Activated CD8-positive, alpha-beta memory T cell treated with anti-CD3 and anti-CD28 coated beads, Interleukin-2, amount 50 U/mL, for 24 hours (primary cell): Measurements from ENCODE around the gene SFXN3.

ENCODE experiments used
- DNase-seq: peaks from one replicate; pipeline ENCODE4 v3.0.0-alpha.2; 2020; ENCODE audit errors: extremely low read depth

SFXN3 gene

DNA sequence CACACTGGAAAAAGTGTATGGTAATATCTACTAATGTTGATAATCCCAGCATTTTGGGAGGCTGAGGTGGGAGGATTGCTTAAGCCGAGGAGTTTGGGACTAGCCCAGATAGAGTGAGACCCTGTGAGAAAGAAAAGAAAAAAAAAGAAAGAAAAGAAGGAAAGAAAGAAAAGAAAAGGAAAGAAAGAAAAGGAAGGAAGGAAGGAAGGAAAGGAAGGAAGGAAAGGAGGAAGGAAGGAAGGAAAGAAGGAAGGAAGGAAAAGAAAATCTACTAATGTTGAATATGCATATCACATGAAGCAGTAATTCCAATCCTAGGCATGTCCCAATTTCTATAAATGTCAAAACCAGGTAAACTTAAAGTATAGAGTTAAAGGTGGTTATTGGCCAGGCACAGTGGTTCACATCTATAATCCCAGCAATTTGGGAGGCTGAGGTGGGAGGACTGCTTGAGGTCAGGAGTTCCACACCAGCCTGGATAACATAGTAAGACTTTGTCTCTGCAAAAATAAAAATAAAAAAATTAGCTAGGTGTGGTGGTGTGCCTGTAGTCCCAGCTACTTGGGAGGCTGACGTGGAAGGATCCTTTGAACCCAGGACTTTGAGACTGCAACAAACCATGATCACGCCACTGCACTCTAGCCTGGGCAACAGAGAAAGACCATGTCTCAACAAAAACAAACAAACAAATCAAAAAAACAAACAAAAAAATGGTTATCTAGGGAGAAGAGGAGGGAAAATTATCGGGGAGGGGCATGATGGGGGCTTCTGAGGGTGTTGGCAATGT lies 25.5 kb downstream of the SFXN3 start:
- DNase-seq = no peak

GRCh38 chr10:101060036-101060950 lies 29.3 kb downstream of the SFXN3 start:
- peak; percentile 74 for DNase-seq

GRCh38 chr10:101060951-101061623 lies 30.1 kb downstream of the SFXN3 start:
- DNase-seq = peak; percentile 77

- no peak for DNase-seq
Measured at GRCh38 chr10:101061624-101062231, 30.7 kb downstream of the SFXN3 start, which contains the start of gene KAZALD1. Gene KAZALD1, plus strand, starts transcription at chr10:101061989. Its CDS starts 604 bp downstream, at chr10:101062593.

- no peak for DNase-seq
Measured at GRCh38 chr10:101062232-101063049, 31.4 kb downstream of the SFXN3 start.

- DNase-seq = no peak
Measured at GRCh38 chr10:101063050-101063525, 32.1 kb downstream of the SFXN3 start.

DNA sequence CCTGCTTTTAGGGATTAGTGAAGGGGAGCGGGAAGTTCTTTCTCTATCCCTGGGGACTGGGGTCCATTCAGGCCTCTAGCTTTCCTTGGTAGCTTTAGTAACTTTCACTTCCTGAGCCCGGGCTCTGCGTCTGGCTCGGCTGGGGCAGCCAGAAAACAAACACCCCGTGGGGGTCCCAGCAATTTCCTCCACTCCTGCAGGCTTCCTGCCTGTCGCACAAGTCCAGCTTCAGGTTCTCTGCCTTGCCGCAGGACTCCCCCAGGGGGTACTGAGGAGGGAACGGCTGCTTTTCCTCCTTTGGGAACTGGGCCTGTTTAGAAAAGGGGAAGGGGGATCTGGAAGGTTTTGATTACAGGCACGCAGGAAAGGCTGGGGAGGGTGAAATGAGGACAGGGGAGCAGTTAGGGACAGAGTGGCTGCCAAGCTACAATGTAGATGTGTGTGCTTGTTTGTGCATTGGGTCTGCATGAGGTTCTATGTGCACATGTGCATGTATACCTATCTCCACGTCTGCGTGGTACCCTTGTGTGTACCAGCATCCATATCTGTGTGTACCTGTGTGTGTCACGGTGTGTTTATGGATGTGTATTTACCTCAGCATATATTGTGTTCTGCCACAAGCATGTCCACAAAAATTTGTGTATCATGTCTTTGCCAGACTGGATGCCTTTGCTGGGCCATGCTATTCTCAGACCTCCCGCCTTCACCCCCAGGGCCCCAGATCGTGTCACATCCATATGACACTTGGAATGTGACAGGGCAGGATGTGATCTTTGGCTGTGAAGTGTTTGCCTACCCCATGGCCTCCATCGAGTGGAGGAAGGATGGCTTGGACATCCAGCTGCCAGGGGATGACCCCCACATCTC lies 32.7 kb downstream of the SFXN3 start:
- no peak for DNase-seq

DNA sequence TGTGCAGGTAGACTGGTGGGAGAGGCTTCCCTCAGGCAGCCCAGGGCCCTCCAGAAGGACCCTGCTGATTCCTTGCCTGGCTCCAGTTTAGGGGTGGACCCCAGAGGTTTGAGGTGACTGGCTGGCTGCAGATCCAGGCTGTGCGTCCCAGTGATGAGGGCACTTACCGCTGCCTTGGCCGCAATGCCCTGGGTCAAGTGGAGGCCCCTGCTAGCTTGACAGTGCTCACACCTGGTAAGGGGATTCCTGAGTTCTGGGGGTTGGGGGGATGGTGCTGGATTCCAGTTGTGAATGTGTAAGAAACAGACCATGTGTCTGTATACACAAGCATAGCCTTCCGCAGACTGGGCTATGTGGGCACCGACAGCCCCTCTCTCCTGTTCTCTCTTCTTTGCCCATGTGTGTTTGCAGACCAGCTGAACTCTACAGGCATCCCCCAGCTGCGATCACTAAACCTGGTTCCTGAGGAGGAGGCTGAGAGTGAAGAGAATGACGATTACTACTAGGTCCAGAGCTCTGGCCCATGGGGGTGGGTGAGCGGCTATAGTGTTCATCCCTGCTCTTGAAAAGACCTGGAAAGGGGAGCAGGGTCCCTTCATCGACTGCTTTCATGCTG lies 33.5 kb downstream of the SFXN3 start:
- no peak for DNase-seq

GRCh38 chr10:101065481-101066145 lies 34.6 kb downstream of the SFXN3 start:
- no peak for DNase-seq

- DNase-seq = no peak
Measured at GRCh38 chr10:101066146-101066895, 35.3 kb downstream of the SFXN3 start.

- DNase-seq = no peak
Measured at GRCh38 chr10:101066896-101067355, 35.9 kb downstream of the SFXN3 start.

- peak; percentile 57 for DNase-seq
Measured at GRCh38 chr10:101067356-101068083, 36.5 kb downstream of the SFXN3 start.

GRCh38 chr10:101069441-101069840 lies 38.4 kb downstream of the SFXN3 start:
- no peak for DNase-seq

DNA sequence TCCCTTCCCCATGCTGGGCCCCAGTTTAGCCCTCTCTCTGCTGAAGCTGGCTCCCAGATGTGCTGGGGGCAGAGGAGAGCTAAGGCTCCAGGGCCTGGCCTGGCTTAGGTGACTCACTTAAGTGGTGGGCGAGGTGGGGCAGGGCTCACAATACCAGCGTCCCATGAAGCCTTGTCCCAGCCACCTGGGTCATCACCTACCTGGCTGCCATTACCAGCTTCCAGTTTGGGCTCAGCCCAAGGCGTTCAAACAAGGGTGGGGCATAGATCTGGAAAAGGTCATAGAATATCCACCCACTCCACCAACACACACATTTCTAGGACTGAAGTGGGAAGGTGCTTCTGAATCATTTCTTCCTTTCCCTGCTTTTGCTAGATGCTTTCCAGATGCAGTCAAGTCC lies 39.1 kb downstream of the SFXN3 start:
- no peak for DNase-seq

GRCh38 chr10:101071267-101071884 lies 40.3 kb downstream of the SFXN3 start:
- no peak for DNase-seq

- no peak for DNase-seq
Measured at GRCh38 chr10:101071885-101072433, 40.9 kb downstream of the SFXN3 start.
